Measurements from ENCODE around the gene CDH4. TPM values are rescaled to one million over a fixed set of nuclear protein-coding genes. Genes with fewer than 3 reads are reported as not detected.

Gene CDH4
- total and polyA plus RNA-seq, 12 donors, result 0.04 to 0.25 (median 0.08) TPM; not detected in 5

DNA sequence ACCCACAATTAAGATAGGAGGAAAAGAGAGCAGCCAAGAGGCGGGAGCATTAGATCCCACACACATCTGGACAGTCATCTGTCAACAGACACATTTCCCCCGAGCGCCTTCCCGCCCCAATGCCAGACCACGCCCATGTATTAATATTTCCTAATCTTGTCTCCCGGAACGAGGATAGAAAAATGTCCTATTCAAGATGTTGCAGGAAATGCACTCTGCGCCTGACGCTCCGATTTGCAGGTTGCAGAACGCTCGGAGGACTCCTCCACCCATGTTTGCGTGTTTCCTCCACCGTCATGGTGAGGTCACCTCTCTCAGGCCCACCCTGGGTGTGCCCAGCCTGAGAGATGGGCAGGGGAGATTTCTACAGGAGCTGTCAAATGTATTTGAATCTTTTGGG, 598.4 kb downstream of the CDH4 start:
- Histone ChIP-seq H3K27ac (no peak overlapping the region), H3K4me3 (no peak overlapping the region), H3K36me3 (no peaks in the 10 kb centered on the region), H3K9me3 (no peaks in the 10 kb centered on the region), H3K4me1 (no peaks in the 10 kb centered on the region), H3K27me3 (peaks cover 0 to 64% (median 41%) of the 10 kb centered on the region in 7 donors)
- intact Hi-C loops (cut with DNase I), result no loop called here
- ATAC-seq (no peak), DNase-seq (no peak)
- 54 to 60% methylated on average over 14 of the region's 14 CpGs for WGBS, 2 donors
- TF ChIP-seq, protein P1, sequence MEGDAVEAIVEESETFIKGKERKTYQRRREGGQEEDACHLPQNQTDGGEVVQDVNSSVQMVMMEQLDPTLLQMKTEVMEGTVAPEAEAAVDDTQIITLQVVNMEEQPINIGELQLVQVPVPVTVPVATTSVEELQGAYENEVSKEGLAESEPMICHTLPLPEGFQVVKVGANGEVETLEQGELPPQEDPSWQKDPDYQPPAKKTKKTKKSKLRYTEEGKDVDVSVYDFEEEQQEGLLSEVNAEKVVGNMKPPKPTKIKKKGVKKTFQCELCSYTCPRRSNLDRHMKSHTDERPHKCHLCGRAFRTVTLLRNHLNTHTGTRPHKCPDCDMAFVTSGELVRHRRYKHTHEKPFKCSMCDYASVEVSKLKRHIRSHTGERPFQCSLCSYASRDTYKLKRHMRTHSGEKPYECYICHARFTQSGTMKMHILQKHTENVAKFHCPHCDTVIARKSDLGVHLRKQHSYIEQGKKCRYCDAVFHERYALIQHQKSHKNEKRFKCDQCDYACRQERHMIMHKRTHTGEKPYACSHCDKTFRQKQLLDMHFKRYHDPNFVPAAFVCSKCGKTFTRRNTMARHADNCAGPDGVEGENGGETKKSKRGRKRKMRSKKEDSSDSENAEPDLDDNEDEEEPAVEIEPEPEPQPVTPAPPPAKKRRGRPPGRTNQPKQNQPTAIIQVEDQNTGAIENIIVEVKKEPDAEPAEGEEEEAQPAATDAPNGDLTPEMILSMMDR (IDR thresholded peaks at IDR 0.05), result no peak

DNA sequence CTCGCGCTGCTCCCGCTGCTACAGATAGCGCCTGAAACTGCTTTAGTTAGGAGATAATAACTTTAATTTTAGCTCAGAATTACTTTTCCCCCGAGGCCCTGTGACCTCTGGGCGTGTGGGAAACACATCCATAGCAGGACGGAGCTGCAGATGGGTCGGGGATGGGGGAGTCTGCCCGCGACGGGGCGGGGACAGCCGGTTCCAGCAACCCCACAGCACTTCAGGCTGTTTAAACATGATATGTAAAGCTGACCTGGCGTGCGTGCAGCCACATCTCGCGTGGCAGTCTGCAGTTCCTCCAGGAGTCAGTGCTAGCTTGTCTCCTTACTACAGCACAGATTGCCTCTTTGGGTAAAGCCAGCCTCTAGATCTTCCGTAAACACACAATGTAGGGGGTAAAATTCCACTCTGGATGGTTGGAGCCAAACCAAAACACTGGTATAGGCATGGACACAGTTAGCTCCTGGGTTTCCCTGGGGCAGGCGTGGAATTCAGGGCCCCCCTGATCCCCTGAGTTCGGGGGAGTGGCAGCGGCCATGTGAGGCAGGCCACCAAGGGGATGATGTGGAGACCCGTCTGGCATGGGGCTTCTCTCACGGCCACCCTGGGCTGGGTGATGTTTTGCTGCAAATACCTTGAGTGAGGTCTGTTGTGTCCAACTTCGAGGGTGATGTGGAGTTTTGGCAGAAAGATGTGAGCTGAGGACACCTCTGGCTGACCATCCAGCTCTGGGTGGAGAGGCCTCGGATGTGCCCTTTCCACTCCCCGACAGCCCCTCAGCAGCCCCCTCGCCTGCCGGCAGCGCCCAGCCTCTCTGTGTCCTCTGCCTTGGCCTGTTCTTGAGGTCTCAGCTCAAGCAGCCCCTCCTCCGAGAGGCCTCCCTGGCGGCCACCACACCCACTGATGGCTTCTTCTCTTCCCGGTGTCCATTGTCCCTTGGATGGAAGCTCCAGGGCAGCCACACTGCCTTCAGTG, 599.2 kb downstream of the CDH4 start:
- TF ChIP-seq, protein P1 (IDR thresholded peaks at IDR 0.05), result no peak
- Histone ChIP-seq H3K27me3 (peaks cover 0 to 56% (median 37%) of the 10 kb centered on the region in 7 donors), H3K4me3 (no peak overlapping the region), H3K36me3 (no peaks in the 10 kb centered on the region), H3K4me1 (no peaks in the 10 kb centered on the region), H3K27ac (no peak overlapping the region), H3K9me3 (no peaks in the 10 kb centered on the region)
- 52 to 56% methylated on average over 32 of the region's 32 CpGs for WGBS, 2 donors
- no peak for ATAC-seq
- intact Hi-C loops (cut with DNase I), result no loop called here
- no peak for DNase-seq

DNA sequence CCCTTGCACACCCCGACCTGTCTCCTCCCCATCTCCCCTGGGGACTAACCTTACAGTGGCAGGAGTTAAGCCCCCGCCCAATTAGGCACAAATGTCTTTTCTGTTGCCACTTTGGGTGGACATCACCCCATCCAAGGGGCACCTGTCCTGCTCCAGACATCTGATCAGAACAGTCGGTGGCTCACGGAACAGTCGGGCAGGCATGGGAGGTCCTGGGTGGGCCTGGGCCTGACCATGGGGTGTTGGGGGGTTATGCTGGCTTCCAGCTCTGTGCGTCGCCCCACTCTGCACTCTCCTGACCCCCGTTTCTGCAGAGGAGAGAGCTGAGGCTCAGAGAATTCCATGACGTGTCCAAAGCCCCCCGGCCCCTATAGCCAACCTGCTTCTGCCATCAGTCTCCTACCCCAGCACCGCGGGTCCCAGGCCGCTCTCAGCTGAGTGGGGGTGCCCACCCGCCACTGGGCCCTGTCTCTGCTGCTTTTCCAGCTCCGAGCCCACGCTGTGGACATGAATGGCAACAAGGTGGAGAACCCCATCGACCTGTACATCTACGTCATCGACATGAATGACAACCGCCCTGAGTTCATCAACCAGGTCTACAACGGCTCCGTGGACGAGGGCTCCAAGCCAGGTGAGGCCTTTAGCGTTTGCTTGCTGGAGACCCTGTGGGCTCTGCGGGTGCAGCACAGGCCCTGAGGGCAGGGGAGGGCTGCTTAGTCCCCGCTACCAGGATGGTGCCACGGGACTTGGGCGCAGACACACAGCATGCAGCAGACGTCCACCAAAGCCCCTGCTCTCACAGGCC, 600.4 kb downstream of the CDH4 start:
- no peaks in the 10 kb centered on the region for H3K9me3 ChIP-seq
- intact Hi-C loops (cut with DNase I), result no loop called here
- peaks cover 0 to 49% (median 28%) of the 10 kb centered on the region in 7 donors for H3K27me3 ChIP-seq
- ATAC-seq (no peak), DNase-seq (no peak)
- TF ChIP-seq, protein P1 (IDR thresholded peaks at IDR 0.05), result no peak
- H3K36me3 ChIP-seq, result no peaks in the 10 kb centered on the region
- no peak overlapping the region for H3K4me3 ChIP-seq
- H3K27ac ChIP-seq, result no peak overlapping the region
- WGBS, 2 donors, result 87 to 90% methylated on average over 29 of the region's 29 CpGs
- no peaks in the 10 kb centered on the region for H3K4me1 ChIP-seq

Data from heart right ventricle (tissue), 16 donors.